Measurements from ENCODE around the gene DNAAF5. TPM values are rescaled to one million over a fixed set of nuclear protein-coding genes. Genes with fewer than 3 reads are reported as not detected.

DNAAF5 gene
- 10 to 100 TPM in 3 of 4 donors, 1 to 10 TPM in 1; 6.8 to 29.2 (median 15.5) TPM for polyA plus RNA-seq
- long read RNA-seq, donor 1, transcript DNAAF5-201 (13 exons, 3,410 nt), result major isoform, 5 of 7 reads
- long read RNA-seq, donor 1, partial matches to known transcripts, result 0 of 7 reads
- long read RNA-seq, donor 1, other reads (novel, unspliced or antisense), result 0 of 7 reads
- long read RNA-seq, donor 2, partial matches to known transcripts, result 0 of 2 reads
- long read RNA-seq, donor 2, other reads (novel, unspliced or antisense), result 0 of 2 reads
- long read RNA-seq, donor 3, partial matches to known transcripts, result 6 of 7 reads
- long read RNA-seq, donor 3, other reads (novel, unspliced or antisense), result 0 of 7 reads
- long read RNA-seq, donor 4, result 0 reads
- long read RNA-seq, donor 5, partial matches to known transcripts, result 0 of 1 reads
- long read RNA-seq, donor 5, other reads (novel, unspliced or antisense), result 0 of 1 reads
- long read RNA-seq, donor 6, transcript DNAAF5-201 (13 exons, 3,410 nt), result major isoform, 5 of 7 reads
- long read RNA-seq, donor 6, partial matches to known transcripts, result 0 of 7 reads
- long read RNA-seq, donor 6, other reads (novel, unspliced or antisense), result 0 of 7 reads
- long read RNA-seq, donor 7, transcript DNAAF5-201 (13 exons, 3,410 nt), result major isoform, 5 of 19 reads
- long read RNA-seq, donor 7, transcript DNAAF5-206 (2 exons, 298 nt), result major isoform, 5 of 19 reads
- long read RNA-seq, donor 7, partial matches to known transcripts, result 9 of 19 reads
- long read RNA-seq, donor 7, other reads (novel, unspliced or antisense), result 0 of 19 reads
- long read RNA-seq, donor 8, partial matches to known transcripts, result 0 of 1 reads
- long read RNA-seq, donor 8, other reads (novel, unspliced or antisense), result 0 of 1 reads
- long read RNA-seq, donor 9, partial matches to known transcripts, result 0 of 1 reads
- long read RNA-seq, donor 9, other reads (novel, unspliced or antisense), result 0 of 1 reads
- long read RNA-seq, donor 10, partial matches to known transcripts, result 0 of 5 reads
- long read RNA-seq, donor 10, other reads (novel, unspliced or antisense), result 0 of 5 reads

DNA sequence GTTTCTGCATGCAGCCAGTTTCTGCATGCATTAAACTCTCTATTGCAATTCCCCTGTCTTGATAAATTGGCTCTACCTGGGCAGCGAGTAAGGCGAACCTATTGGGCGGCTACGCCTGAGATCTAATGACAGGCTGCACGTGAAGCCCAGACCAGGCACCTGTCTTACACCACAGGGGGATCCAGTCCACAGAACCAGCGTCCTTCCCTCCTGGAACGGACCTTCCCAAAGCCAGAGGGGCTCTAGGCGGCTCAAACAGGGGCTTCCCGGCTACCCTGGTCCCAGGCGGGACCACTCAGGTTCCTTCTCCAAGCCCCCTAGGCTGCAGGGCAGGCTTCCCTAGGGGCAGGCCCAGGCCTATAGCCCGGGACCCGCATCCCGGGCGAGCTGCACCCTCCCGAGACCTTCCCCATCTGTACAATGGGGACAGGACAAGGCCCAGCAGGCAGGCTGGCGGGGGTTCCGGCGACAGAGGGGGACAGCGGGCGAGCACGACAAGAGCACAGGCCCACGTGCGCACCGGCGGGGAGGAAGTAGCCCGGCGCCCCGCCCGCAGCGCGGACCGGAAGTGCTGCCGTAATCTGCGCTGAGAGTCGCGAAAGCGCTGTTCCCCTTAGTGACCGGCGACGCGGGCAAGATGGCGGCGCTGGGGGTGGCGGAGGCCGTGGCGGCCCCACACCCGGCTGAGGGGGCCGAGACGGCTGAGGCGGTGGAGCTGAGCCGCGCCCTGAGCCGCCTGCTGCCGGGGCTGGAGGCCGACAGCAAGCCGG lies at the start of gene DNAAF5:
TSS of gene DNAAF5 (plus strand) at position 616 of the 770 bp plus-strand sequence. CDS start at position 638, 22 bp downstream.
- Histone ChIP-seq H3K36me3 (ENCODE audit: control insufficient read depth in 3 of 3, insufficient read depth in 2 of 3, low read depth in 1 of 3, low read length in 3 of 3) (peaks cover 0 to 55% (median 0%) of the 10 kb centered on the region in 3 donors), H3K9me3 (ENCODE audit: control insufficient read depth in 2 of 2, insufficient read depth in 1 of 2, low read depth in 1 of 2, low read length in 1 of 2) (peaks cover 0 to 48% of the 10 kb centered on the region in 2 donors), H3K4me3 (ENCODE audit: low read depth in 1 of 3, low read length in 3 of 3) (peak within 1 kb of the TSS; percentile 61 to 94 (median 94)), H3K27ac (ENCODE audit: low read depth in 1 of 3, low read length in 2 of 3) (peak within 1 kb of the TSS in 2 of 3 donors; percentile 37 to 78), H3K4me1 (ENCODE audit: control insufficient read depth in 3 of 3, insufficient read depth in 2 of 3, low read depth in 1 of 3, low read length in 2 of 3) (peaks cover 2 to 18% (median 10%) of the 10 kb centered on the region in 3 donors), H3K27me3 (ENCODE audit: control insufficient read depth in 3 of 3, insufficient read depth in 3 of 3, low read length in 3 of 3) (no peaks in the 10 kb centered on the region)
- peak; percentile 85 to 94 for DNase-seq
- 10 to 14% (median 12%) methylated on average over 47 to 56 of the region's 56 CpGs for WGBS, 3 donors
- no peak for FAIRE-seq

DNA sequence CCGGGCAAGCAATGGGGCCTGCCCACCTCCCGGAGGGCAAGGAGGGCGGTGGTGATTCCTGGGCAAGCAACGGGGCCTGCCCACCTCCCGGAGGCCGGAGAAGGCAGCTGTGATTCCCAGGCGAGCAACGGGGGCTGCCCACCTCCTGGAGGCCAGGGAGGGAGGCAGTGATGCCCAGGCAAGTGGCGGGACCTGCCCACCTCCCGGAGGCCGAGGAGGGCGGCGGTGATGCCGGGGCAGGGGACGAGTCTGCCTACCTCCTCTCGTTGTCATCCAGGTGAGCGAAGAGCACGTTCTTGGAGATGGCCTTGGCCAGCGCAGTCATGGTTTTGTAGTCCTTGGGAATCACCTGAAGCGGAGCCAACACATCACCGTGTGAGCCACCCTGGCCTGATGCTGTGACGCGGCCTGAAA lies 49.5 kb upstream of the DNAAF5 start:
- Histone ChIP-seq H3K27me3 (ENCODE audit: control insufficient read depth in 3 of 3, insufficient read depth in 3 of 3, low read length in 3 of 3) (no peaks in the 10 kb centered on the region), H3K36me3 (ENCODE audit: control insufficient read depth in 3 of 3, insufficient read depth in 2 of 3, low read depth in 1 of 3, low read length in 3 of 3) (peaks cover 0 to 79% (median 0%) of the 10 kb centered on the region in 3 donors), H3K27ac (ENCODE audit: low read depth in 1 of 3, low read length in 2 of 3) (no peak overlapping the region), H3K4me1 (ENCODE audit: control insufficient read depth in 3 of 3, insufficient read depth in 2 of 3, low read depth in 1 of 3, low read length in 2 of 3) (no peaks in the 10 kb centered on the region), H3K9me3 (ENCODE audit: control insufficient read depth in 2 of 2, insufficient read depth in 1 of 2, low read depth in 1 of 2, low read length in 1 of 2) (peaks cover 0 to 6% of the 10 kb centered on the region in 2 donors), H3K4me3 (ENCODE audit: low read depth in 1 of 3, low read length in 3 of 3) (no peak overlapping the region)
- WGBS, 3 donors, result 94 to 99% (median 95%) methylated on average over 14 to 23 of the region's 23 CpGs
- DNase-seq (no peak), FAIRE-seq (no peak)

DNA sequence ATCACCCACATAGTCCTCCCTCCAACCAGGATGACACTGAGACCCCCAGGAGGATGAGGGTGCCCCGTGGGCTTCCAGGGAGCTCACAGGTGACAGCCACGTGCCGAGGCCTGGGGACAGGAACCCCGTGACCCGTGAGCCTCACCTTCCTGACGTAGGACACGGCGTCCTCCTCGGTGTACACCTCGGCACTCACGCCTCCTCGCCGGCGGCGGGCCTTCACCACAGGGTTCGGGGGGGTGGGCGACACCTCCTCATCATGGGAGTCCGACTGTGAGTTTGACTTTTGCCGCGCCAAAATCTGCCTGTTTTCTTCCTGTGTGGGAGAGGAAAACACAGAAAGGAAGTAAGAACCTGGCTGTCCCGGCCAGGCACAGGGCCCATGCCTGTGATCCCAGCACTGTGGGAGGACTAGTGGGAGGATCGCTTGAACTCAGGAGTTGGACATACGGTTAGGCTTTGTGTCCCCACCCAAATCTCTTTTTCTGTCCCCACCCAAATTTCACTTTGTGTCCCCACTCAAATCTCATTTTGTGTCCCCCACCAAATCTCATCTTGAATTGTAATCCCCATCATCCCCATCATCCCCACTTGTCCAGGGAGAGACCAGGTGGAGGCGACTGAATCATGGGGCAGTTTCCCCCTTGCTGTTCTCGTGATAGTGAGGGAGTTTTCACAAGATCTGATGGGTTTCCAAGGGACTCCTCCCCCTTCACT lies 45.9 kb upstream of the DNAAF5 start:
- DNase-seq (no peak), FAIRE-seq (no peak)
- no peaks in the 10 kb centered on the region for H3K4me1 ChIP-seq (ENCODE audit: control insufficient read depth in 3 of 3, insufficient read depth in 2 of 3, low read depth in 1 of 3, low read length in 2 of 3)
- H3K9me3 ChIP-seq (ENCODE audit: control insufficient read depth in 2 of 2, insufficient read depth in 1 of 2, low read depth in 1 of 2, low read length in 1 of 2), result peaks cover 0 to 12% of the 10 kb centered on the region in 2 donors
- no peaks in the 10 kb centered on the region for H3K27me3 ChIP-seq (ENCODE audit: control insufficient read depth in 3 of 3, insufficient read depth in 3 of 3, low read length in 3 of 3)
- no peak overlapping the region for H3K4me3 ChIP-seq (ENCODE audit: low read depth in 1 of 3, low read length in 3 of 3)
- peaks cover 0 to 78% (median 2%) of the 10 kb centered on the region in 3 donors for H3K36me3 ChIP-seq (ENCODE audit: control insufficient read depth in 3 of 3, insufficient read depth in 2 of 3, low read depth in 1 of 3, low read length in 3 of 3)
- WGBS, 3 donors, result 96 to 97% (median 97%) methylated on average over 25 of the region's 25 CpGs
- no peak overlapping the region for H3K27ac ChIP-seq (ENCODE audit: low read depth in 1 of 3, low read length in 2 of 3)

DNA sequence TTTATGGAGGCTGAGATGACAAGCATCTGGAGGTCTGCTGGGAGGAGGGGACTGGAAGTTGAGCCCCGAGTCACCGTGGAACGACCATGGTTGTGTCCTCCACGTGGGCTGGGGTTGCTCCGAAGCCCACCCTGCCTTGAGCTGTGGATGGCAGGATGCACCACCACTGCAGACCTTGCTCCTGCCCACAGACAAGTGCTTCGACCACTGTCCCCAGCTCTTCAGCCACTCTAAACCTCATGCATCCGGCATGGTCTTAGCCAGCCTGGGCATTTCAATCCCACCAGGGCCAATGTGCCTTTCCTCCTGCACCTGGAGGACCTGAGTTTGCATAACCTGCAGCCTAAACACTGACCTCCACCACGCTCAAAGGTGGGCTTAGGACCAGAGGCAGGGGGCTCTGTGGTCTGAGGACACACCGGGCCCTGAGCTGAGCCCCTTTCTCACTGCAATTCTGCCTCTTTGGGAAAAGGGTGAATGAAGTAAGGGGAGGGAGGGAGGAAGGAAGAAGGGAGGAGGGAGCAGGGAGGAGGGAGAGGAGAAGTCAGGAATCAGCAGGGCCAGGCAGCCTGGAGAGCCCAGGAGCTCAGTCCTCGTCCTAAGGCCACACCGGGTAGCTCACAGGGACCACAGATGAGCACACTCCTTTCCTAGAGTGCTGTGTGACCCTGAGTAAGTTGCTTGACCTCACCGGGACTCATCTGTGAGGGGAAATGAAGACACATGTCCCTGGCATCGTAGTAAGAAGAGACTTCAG lies 44.8 kb upstream of the DNAAF5 start:
- Histone ChIP-seq H3K4me1 (ENCODE audit: control insufficient read depth in 3 of 3, insufficient read depth in 2 of 3, low read depth in 1 of 3, low read length in 2 of 3) (no peaks in the 10 kb centered on the region), H3K9me3 (ENCODE audit: control insufficient read depth in 2 of 2, insufficient read depth in 1 of 2, low read depth in 1 of 2, low read length in 1 of 2) (peaks cover 0 to 19% of the 10 kb centered on the region in 2 donors), H3K36me3 (ENCODE audit: control insufficient read depth in 3 of 3, insufficient read depth in 2 of 3, low read depth in 1 of 3, low read length in 3 of 3) (peaks cover 0 to 66% (median 2%) of the 10 kb centered on the region in 3 donors), H3K27ac (ENCODE audit: low read depth in 1 of 3, low read length in 2 of 3) (no peak overlapping the region), H3K27me3 (ENCODE audit: control insufficient read depth in 3 of 3, insufficient read depth in 3 of 3, low read length in 3 of 3) (no peaks in the 10 kb centered on the region), H3K4me3 (ENCODE audit: low read depth in 1 of 3, low read length in 3 of 3) (no peak overlapping the region)
- DNase-seq (no peak), FAIRE-seq (no peak)
- 94 to 96% (median 94%) methylated on average over 13 of the region's 13 CpGs for WGBS, 3 donors

DNA sequence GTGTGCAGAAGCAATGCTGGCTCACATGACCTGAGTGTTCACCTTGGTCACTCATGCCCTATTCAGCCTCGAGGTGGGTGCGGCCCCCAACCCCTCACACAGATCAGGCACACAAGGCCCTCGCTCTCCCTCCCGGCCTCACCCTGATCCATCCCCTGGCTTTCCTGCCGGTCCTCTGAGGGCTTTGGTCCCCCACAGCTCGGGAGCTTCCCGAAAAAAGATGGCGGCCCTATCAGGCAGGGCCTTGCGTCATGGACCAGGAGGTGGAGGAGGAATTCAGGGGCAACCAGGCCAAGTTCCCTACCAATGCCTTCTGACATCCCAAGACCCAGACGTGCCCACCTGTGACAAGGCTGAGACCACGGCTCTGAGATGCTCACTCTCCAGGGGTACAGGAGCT lies 43.7 kb upstream of the DNAAF5 start:
- no peak for DNase-seq
- Histone ChIP-seq H3K27me3 (ENCODE audit: control insufficient read depth in 3 of 3, insufficient read depth in 3 of 3, low read length in 3 of 3) (no peaks in the 10 kb centered on the region), H3K27ac (ENCODE audit: low read depth in 1 of 3, low read length in 2 of 3) (no peak overlapping the region), H3K36me3 (ENCODE audit: control insufficient read depth in 3 of 3, insufficient read depth in 2 of 3, low read depth in 1 of 3, low read length in 3 of 3) (peaks cover 0 to 56% (median 2%) of the 10 kb centered on the region in 3 donors), H3K9me3 (ENCODE audit: control insufficient read depth in 2 of 2, insufficient read depth in 1 of 2, low read depth in 1 of 2, low read length in 1 of 2) (peaks cover 0 to 25% of the 10 kb centered on the region in 2 donors), H3K4me1 (ENCODE audit: control insufficient read depth in 3 of 3, insufficient read depth in 2 of 3, low read depth in 1 of 3, low read length in 2 of 3) (no peaks in the 10 kb centered on the region), H3K4me3 (ENCODE audit: low read depth in 1 of 3, low read length in 3 of 3) (no peak overlapping the region)
- FAIRE-seq, result no peak
- WGBS, 3 donors, result 96 to 98% (median 97%) methylated on average over 11 of the region's 11 CpGs

DNA sequence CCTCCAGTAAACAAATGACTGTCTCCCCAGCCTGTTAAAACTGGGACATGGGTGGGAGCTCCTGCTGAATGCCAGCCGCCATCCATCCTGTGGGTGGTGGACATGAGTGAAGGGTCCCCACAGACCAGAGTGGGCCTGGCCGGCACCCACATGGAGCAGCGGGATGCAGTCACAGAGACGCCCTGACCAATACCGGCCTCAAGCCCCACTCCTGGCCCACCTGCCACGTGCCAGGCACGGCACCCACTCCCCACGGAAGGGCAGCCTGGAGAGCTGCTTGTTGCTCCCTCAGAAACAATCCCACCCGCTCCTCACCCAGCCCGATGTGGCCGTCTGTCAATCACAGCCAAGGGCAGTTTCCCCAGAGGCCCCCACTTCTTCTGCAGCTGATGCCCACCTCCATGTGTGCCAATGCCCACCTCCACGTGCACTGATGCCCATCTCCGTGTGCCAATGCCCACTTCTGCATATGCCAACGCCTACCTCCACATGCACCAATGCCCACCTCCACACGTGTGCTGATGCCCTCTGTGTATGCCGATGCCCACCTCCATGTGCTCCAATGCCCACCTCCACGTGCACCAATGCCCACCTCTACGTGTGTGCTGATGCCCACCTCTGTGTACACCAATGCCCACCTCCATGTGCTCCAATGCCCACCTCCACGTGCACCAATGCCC lies 42.8 kb upstream of the DNAAF5 start:
- DNase-seq, result no peak
- Histone ChIP-seq H3K9me3 (ENCODE audit: control insufficient read depth in 2 of 2, insufficient read depth in 1 of 2, low read depth in 1 of 2, low read length in 1 of 2) (peaks cover 3 to 34% of the 10 kb centered on the region in 2 donors), H3K27me3 (ENCODE audit: control insufficient read depth in 3 of 3, insufficient read depth in 3 of 3, low read length in 3 of 3) (no peaks in the 10 kb centered on the region), H3K27ac (ENCODE audit: low read depth in 1 of 3, low read length in 2 of 3) (no peak overlapping the region), H3K36me3 (ENCODE audit: control insufficient read depth in 3 of 3, insufficient read depth in 2 of 3, low read depth in 1 of 3, low read length in 3 of 3) (peaks cover 0 to 55% (median 2%) of the 10 kb centered on the region in 3 donors), H3K4me1 (ENCODE audit: control insufficient read depth in 3 of 3, insufficient read depth in 2 of 3, low read depth in 1 of 3, low read length in 2 of 3) (no peaks in the 10 kb centered on the region), H3K4me3 (ENCODE audit: low read depth in 1 of 3, low read length in 3 of 3) (no peak overlapping the region)
- no peak for FAIRE-seq
- WGBS, 3 donors, result 96 to 98% (median 97%) methylated on average over 19 of the region's 19 CpGs

Data from small intestine (tissue), 16 donors.